H9 (cell line): ENCODE results near the gene THAP2. TPM values are rescaled to one million over a fixed set of nuclear protein-coding genes. Genes with fewer than 3 reads are reported as not detected.

ENCODE experiments used
- DNase-seq: peaks from one replicate; pipeline ENCODE4 v3.0.0-alpha.2; 2017
- H2AFZ ChIP-seq: one replicate; pipeline ENCODE4 v1.6.1; 2013; ENCODE audit warnings: mild to moderate bottlenecking, low read length, control low read depth, moderate library complexity
- H2AK5ac ChIP-seq: 2 replicates; pipeline ENCODE4 v1.6.1; 2013; ENCODE audit warnings: low read length, control low read depth, mixed read lengths; ENCODE audit not compliant: insufficient read length
- H2BK120ac ChIP-seq: one replicate; pipeline ENCODE4 v1.6.1; 2013; ENCODE audit warnings: low read depth, mild to moderate bottlenecking, low read length, control low read depth, inconsistent platforms; ENCODE audit not compliant: poor library complexity, severe bottlenecking
- H2BK12ac ChIP-seq: 2 replicates; pipeline ENCODE4 v1.6.1; 2013; ENCODE audit warnings: low read length, control low read depth, mixed read lengths, low read depth; ENCODE audit not compliant: insufficient read length
- H2BK15ac ChIP-seq: 2 replicates; pipeline ENCODE4 v1.6.1; 2013; ENCODE audit warnings: low read depth, low read length, control low read depth
- H2BK20ac ChIP-seq: one replicate; pipeline ENCODE4 v1.6.1; 2013; ENCODE audit warnings: low read depth, mild to moderate bottlenecking, low read length, control low read depth, inconsistent platforms; ENCODE audit not compliant: poor library complexity, severe bottlenecking
- H2BK5ac ChIP-seq: 2 replicates; pipeline ENCODE4 v1.6.1; 2013; ENCODE audit warnings: low read length, control low read depth, mixed read lengths; ENCODE audit not compliant: insufficient read length
- H3K14ac ChIP-seq: 2 replicates; pipeline ENCODE4 v1.6.1; 2013; ENCODE audit warnings: low read length, control low read depth; ENCODE audit not compliant: insufficient read depth
- H3K18ac ChIP-seq: 2 replicates; pipeline ENCODE4 v1.6.1; 2013; ENCODE audit warnings: low read depth, mild to moderate bottlenecking, mixed read lengths, low read length, control low read depth; ENCODE audit not compliant: insufficient read length
- H3K23ac ChIP-seq: 2 replicates; pipeline ENCODE4 v1.6.1; 2013; ENCODE audit warnings: low read length, control low read depth, mixed read lengths, low read depth; ENCODE audit not compliant: insufficient read length
- H3K23me2 ChIP-seq: 2 replicates; pipeline ENCODE4 v1.6.1; 2013; ENCODE audit warnings: low read depth, mild to moderate bottlenecking, mixed read lengths, low read length, control low read depth; ENCODE audit not compliant: insufficient read length, poor library complexity, severe bottlenecking
- H3K27ac ChIP-seq: 2 replicates; pipeline ENCODE4 v1.5.1; 2013; ENCODE audit warnings: low read length, control low read depth, mixed read lengths, low read depth; ENCODE audit not compliant: insufficient read length
- H3K27me3 ChIP-seq: 2 replicates; pipeline ENCODE4 v1.6.1; 2013; ENCODE audit warnings: low read length, control low read depth, inconsistent platforms; ENCODE audit not compliant: insufficient read depth
- H3K4ac ChIP-seq: 2 replicates; pipeline ENCODE4 v1.6.1; 2013; ENCODE audit warnings: low read depth, mild to moderate bottlenecking, control low read depth, inconsistent platforms, low read length, moderate library complexity
- H3K4me1 ChIP-seq: 2 replicates; pipeline ENCODE4 v1.6.1; 2013; ENCODE audit warnings: low read length, control low read depth, inconsistent platforms; ENCODE audit not compliant: insufficient read depth
- H3K4me2 ChIP-seq: 2 replicates; pipeline ENCODE4 v1.6.1; 2013; ENCODE audit warnings: low read length, control low read depth, mixed read lengths; ENCODE audit not compliant: insufficient read length, insufficient read depth
- H3K56ac ChIP-seq: 2 replicates; pipeline ENCODE4 v1.6.1; 2013; ENCODE audit warnings: low read depth, mild to moderate bottlenecking, mixed read lengths, low read length, control low read depth; ENCODE audit not compliant: insufficient read length
- H3K79me1 ChIP-seq: 2 replicates; pipeline ENCODE4 v1.6.1; 2013; ENCODE audit warnings: low read depth, mild to moderate bottlenecking, moderate library complexity, low read length, control low read depth, inconsistent platforms; ENCODE audit not compliant: insufficient read depth, poor library complexity, severe bottlenecking
- H3K79me2 ChIP-seq: 2 replicates; pipeline ENCODE4 v1.6.1; 2013; ENCODE audit warnings: low read length, control low read depth, inconsistent platforms; ENCODE audit not compliant: insufficient read depth
- H3K9ac ChIP-seq: 2 replicates; pipeline ENCODE4 v1.6.1; 2013; ENCODE audit warnings: low read length, control low read depth, mixed read lengths; ENCODE audit not compliant: insufficient read length; ENCODE audit errors: extremely low read depth
- H3K9me3 ChIP-seq: one replicate; pipeline ENCODE4 v1.6.1; 2013; ENCODE audit warnings: low read depth, low read length, inconsistent platforms; ENCODE audit not compliant: control insufficient read depth
- H3T11ph ChIP-seq: one replicate; pipeline ENCODE4 v1.6.1; 2013; ENCODE audit warnings: mild to moderate bottlenecking, low read length, control low read depth, inconsistent platforms
- H4K20me1 ChIP-seq: one replicate; pipeline ENCODE4 v1.6.1; 2013; ENCODE audit not compliant: control insufficient read depth, insufficient read length, insufficient read depth
- H4K5ac ChIP-seq: 2 replicates; pipeline ENCODE4 v1.6.1; 2013; ENCODE audit warnings: low read depth, mild to moderate bottlenecking, mixed read lengths, low read length, control low read depth; ENCODE audit not compliant: insufficient read length
- H4K8ac ChIP-seq: replicated peaks from 2 replicates; pipeline ENCODE4 v1.6.1; 2013; ENCODE audit warnings: low read length, control low read depth, mixed read lengths, low read depth; ENCODE audit not compliant: insufficient read length
- H4K91ac ChIP-seq: 2 replicates; pipeline ENCODE4 v1.6.1; 2013; ENCODE audit warnings: low read depth, mild to moderate bottlenecking, moderate library complexity, mixed read lengths, low read length, control low read depth; ENCODE audit not compliant: insufficient read length
- H3K27ac Mint-ChIP-seq, 3 experiments: 2 replicates in 2 of 3; 3 replicates in 1 of 3; pipeline ENCODE4 v1.8.0; 2020 to 2021; ENCODE audit warnings: mixed read lengths in 3 of 3, mild to moderate bottlenecking in 1 of 3, moderate library complexity in 1 of 3
- H3K27me3 Mint-ChIP-seq: 2 replicates; pipeline ENCODE4 v1.8.0; 2021; ENCODE audit warnings: low read depth, mild to moderate bottlenecking, moderate library complexity, mixed read lengths
- H3K36me3 Mint-ChIP-seq, 3 experiments: 2 replicates in 2 of 3; 3 replicates in 1 of 3; pipeline ENCODE4 v1.8.0; 2020 to 2021; ENCODE audit warnings: low read depth in 3 of 3, mixed read lengths in 3 of 3; ENCODE audit not compliant: insufficient read depth in 1 of 3
- H3K4me1 Mint-ChIP-seq, 2 experiments: 2 replicates each; pipeline ENCODE4 v1.8.0; 2020; ENCODE audit warnings: mixed read lengths in 2 of 2
- H3K4me3 Mint-ChIP-seq, 2 experiments: 2 replicates in 1 of 2; 3 replicates in 1 of 2; pipeline ENCODE4 v1.8.0; 2020 to 2021; ENCODE audit warnings: mild to moderate bottlenecking in 2 of 2, mixed read lengths in 2 of 2, moderate library complexity in 1 of 2
- H3K9me3 Mint-ChIP-seq, 2 experiments: 2 replicates in 1 of 2; 3 replicates in 1 of 2; pipeline ENCODE4 v1.8.0; 2020; ENCODE audit warnings: mild to moderate bottlenecking in 2 of 2, mixed read lengths in 2 of 2, moderate library complexity in 1 of 2
- CTCF ChIP-seq: fragments of 200-600 bp; sonication (generic); conservative IDR thresholded peaks from 3 replicates; pipeline ENCODE4 v1.8.0; 2021; ENCODE audit warnings: antibody characterized with exemption, mild to moderate bottlenecking
- WGBS: extraction: QIAGEN DNeasy Blood & Tissue Kit; methylation state at CpG from one replicate; pipeline ENCODE4 v1.1.7; 2013; ENCODE audit warnings: missing lambda C conversion rate, low lambda C conversion rate, mixed read lengths; ENCODE audit not compliant: insufficient read length; ENCODE audit errors: extremely low coverage; 5-methylcytosine and 5-hydroxymethylcytosine counted together
- total RNA-seq: library from RNA; stranded (reverse); gene quantifications from 2 replicates; pipeline ENCODE4 v1.2.1, GENCODE V29; 2021

The THAP2 gene
- total RNA-seq, 1 experiment from 2014 or later = 3.7 TPM

- H2AK5ac ChIP-seq = no peak overlapping the region
- H3K56ac ChIP-seq = no peak overlapping the region
- WGBS = no CpG with 5 or more reads among the region's 5 CpGs
- peaks cover 6 to 9% of the 10 kb centered on the region in 2 experiments for H3K4me1 Mint-ChIP-seq
- H4K5ac ChIP-seq = no peak overlapping the region
- H3K18ac ChIP-seq = no peak overlapping the region
- H3K79me2 ChIP-seq = no peaks in the 10 kb centered on the region
- H2BK15ac ChIP-seq = no peak overlapping the region
- H3K9me3 ChIP-seq = no peaks in the 10 kb centered on the region
- no peak overlapping the region for H3K27ac ChIP-seq
- no peak for DNase-seq
- no peak overlapping the region for H2BK12ac ChIP-seq
- no peaks in the 10 kb centered on the region for H3K23me2 ChIP-seq
- no peak overlapping the region for H4K8ac ChIP-seq
- H3K9me3 Mint-ChIP-seq = no peaks in the 10 kb centered on the region
- H3K27me3 ChIP-seq = no peaks in the 10 kb centered on the region
- no peak overlapping the region for H3K27ac Mint-ChIP-seq
- no peaks in the 10 kb centered on the region for H3K4me1 ChIP-seq
- H3T11ph ChIP-seq = no peak overlapping the region
- H3K79me1 ChIP-seq = no peaks in the 10 kb centered on the region
- no peak overlapping the region for H2BK5ac ChIP-seq
- H3K14ac ChIP-seq = no peak overlapping the region
- H3K4ac ChIP-seq = no peak overlapping the region
- no peak overlapping the region for H3K4me3 Mint-ChIP-seq
- H4K20me1 ChIP-seq = no peaks in the 10 kb centered on the region
- H3K23ac ChIP-seq = no peak overlapping the region
- H2BK120ac ChIP-seq = no peak overlapping the region
- H2AFZ ChIP-seq = no peak overlapping the region
- no peak overlapping the region for H2BK20ac ChIP-seq
- H4K91ac ChIP-seq = no peak overlapping the region
- H3K4me2 ChIP-seq = no peak overlapping the region
- no peak overlapping the region for H3K9ac ChIP-seq
- TF ChIP-seq CTCF = no peak
- no peaks in the 10 kb centered on the region for H3K36me3 Mint-ChIP-seq
- no peaks in the 10 kb centered on the region for H3K27me3 Mint-ChIP-seq
Observed at GRCh38 chr12:71684081-71684480, 20.0 kb downstream of the THAP2 start.
